ENCODE results near the gene CTNNB1. TPM values are rescaled to one million over a fixed set of nuclear protein-coding genes. Genes with fewer than 3 reads are reported as not detected.

CTNNB1 gene
- total and polyA plus RNA-seq, 2 of the 13 experiments (the other 11 are each of a cell fraction or from before 2014, with no cell fraction given), result 398 to 489 TPM

DNA sequence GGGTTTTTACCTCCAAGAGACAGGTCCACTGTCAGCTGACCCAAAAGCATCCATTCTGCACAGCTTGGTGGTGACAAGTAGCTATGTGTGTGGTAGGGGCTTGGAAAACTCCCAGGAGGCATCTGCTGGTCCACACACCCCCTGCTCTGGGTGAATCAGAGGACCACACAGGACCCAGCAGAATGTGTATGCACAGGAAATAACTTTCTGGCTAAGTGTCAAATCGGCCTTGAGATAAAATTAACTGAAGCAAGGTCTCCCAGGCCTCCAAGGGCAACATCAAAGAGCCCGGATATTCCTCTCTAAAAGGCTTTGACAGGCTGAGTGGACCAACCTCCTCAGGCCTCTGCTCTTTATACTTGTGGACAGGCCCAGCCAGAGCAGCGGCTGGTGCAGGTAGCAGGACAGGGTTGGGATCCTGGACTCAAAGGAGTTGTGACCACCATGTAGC, 66.5 kb downstream of the CTNNB1 start (continued):
- TF ChIP-seq SIX4 (CRISPR knock-in tag; IDR thresholded peaks at IDR 0.05), result peak; percentile 71; the same call in 1 of the 2 replicates
- TF ChIP-seq, protein P1, sequence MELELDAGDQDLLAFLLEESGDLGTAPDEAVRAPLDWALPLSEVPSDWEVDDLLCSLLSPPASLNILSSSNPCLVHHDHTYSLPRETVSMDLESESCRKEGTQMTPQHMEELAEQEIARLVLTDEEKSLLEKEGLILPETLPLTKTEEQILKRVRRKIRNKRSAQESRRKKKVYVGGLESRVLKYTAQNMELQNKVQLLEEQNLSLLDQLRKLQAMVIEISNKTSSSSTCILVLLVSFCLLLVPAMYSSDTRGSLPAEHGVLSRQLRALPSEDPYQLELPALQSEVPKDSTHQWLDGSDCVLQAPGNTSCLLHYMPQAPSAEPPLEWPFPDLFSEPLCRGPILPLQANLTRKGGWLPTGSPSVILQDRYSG (CRISPR knock-in tag; IDR thresholded peaks at IDR 0.05), result no peak
- TF ChIP-seq, protein P2, sequence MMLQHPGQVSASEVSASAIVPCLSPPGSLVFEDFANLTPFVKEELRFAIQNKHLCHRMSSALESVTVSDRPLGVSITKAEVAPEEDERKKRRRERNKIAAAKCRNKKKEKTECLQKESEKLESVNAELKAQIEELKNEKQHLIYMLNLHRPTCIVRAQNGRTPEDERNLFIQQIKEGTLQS (CRISPR knock-in tag; IDR thresholded peaks at IDR 0.05), result no peak
- no peak for TF ChIP-seq RBFOX2 (IDR thresholded peaks at IDR 0.05; ENCODE audit: low read depth, low read length)
- TF ChIP-seq ELF1 (CRISPR knock-in tag; IDR thresholded peaks at IDR 0.05), result no peak
- TF ChIP-seq, protein P3, sequence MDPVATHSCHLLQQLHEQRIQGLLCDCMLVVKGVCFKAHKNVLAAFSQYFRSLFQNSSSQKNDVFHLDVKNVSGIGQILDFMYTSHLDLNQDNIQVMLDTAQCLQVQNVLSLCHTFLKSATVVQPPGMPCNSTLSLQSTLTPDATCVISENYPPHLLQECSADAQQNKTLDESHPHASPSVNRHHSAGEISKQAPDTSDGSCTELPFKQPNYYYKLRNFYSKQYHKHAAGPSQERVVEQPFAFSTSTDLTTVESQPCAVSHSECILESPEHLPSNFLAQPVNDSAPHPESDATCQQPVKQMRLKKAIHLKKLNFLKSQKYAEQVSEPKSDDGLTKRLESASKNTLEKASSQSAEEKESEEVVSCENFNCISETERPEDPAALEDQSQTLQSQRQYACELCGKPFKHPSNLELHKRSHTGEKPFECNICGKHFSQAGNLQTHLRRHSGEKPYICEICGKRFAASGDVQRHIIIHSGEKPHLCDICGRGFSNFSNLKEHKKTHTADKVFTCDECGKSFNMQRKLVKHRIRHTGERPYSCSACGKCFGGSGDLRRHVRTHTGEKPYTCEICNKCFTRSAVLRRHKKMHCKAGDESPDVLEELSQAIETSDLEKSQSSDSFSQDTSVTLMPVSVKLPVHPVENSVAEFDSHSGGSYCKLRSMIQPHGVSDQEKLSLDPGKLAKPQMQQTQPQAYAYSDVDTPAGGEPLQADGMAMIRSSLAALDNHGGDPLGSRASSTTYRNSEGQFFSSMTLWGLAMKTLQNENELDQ (CRISPR knock-in tag; IDR thresholded peaks at IDR 0.05; ENCODE audit: borderline replicate concordance), result no peak
- TF ChIP-seq, protein P4, sequence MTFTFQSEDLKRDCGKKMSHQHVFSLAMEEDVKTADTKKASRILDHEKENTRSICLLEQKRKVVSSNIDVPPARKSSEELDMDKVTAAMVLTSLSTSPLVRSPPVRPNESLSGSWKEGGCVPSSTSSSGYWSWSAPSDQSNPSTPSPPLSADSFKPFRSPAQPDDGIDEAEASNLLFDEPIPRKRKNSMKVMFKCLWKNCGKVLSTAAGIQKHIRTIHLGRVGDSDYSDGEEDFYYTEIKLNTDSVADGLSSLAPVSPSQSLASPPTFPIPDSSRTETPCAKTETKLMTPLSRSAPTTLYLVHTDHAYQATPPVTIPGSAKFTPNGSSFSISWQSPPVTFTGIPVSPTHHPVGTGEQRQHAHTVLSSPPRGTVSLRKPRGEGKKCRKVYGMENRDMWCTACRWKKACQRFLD (CRISPR knock-in tag; IDR thresholded peaks at IDR 0.05; ENCODE audit: borderline replicate concordance), result no peak
- no peak for TF ChIP-seq HNRNPL (IDR thresholded peaks at IDR 0.05; ENCODE audit: low read depth, low read length)
- TF ChIP-seq FOXM1 (CRISPR knock-in tag; IDR thresholded peaks at IDR 0.05), result no peak
- TF ChIP-seq, protein P5, sequence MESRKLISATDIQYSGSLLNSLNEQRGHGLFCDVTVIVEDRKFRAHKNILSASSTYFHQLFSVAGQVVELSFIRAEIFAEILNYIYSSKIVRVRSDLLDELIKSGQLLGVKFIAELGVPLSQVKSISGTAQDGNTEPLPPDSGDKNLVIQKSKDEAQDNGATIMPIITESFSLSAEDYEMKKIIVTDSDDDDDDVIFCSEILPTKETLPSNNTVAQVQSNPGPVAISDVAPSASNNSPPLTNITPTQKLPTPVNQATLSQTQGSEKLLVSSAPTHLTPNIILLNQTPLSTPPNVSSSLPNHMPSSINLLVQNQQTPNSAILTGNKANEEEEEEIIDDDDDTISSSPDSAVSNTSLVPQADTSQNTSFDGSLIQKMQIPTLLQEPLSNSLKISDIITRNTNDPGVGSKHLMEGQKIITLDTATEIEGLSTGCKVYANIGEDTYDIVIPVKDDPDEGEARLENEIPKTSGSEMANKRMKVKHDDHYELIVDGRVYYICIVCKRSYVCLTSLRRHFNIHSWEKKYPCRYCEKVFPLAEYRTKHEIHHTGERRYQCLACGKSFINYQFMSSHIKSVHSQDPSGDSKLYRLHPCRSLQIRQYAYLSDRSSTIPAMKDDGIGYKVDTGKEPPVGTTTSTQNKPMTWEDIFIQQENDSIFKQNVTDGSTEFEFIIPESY (CRISPR knock-in tag; IDR thresholded peaks at IDR 0.05), result no peak
- no peak for TF ChIP-seq ONECUT2 (CRISPR knock-in tag; IDR thresholded peaks at IDR 0.05)
- TF ChIP-seq ZNF354B (CRISPR knock-in tag; IDR thresholded peaks at IDR 0.05), result no peak
- TF ChIP-seq NPAS2 (CRISPR knock-in tag; IDR thresholded peaks at IDR 0.05; ENCODE audit: borderline replicate concordance), result no peak
- TF ChIP-seq, protein P6, sequence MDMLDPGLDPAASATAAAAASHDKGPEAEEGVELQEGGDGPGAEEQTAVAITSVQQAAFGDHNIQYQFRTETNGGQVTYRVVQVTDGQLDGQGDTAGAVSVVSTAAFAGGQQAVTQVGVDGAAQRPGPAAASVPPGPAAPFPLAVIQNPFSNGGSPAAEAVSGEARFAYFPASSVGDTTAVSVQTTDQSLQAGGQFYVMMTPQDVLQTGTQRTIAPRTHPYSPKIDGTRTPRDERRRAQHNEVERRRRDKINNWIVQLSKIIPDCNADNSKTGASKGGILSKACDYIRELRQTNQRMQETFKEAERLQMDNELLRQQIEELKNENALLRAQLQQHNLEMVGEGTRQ (IDR thresholded peaks at IDR 0.05; ENCODE audit: low read depth, low read length), result no peak
- TF ChIP-seq, protein P6 (CRISPR knock-in tag; IDR thresholded peaks at IDR 0.05; ENCODE audit: borderline replicate concordance), result no peak
- TF ChIP-seq, protein P7, sequence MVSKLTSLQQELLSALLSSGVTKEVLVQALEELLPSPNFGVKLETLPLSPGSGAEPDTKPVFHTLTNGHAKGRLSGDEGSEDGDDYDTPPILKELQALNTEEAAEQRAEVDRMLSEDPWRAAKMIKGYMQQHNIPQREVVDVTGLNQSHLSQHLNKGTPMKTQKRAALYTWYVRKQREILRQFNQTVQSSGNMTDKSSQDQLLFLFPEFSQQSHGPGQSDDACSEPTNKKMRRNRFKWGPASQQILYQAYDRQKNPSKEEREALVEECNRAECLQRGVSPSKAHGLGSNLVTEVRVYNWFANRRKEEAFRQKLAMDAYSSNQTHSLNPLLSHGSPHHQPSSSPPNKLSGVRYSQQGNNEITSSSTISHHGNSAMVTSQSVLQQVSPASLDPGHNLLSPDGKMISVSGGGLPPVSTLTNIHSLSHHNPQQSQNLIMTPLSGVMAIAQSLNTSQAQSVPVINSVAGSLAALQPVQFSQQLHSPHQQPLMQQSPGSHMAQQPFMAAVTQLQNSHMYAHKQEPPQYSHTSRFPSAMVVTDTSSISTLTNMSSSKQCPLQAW (CRISPR knock-in tag; IDR thresholded peaks at IDR 0.05), result peak; percentile 60; the same call in 1 of the 2 replicates
- TF ChIP-seq, protein P8, sequence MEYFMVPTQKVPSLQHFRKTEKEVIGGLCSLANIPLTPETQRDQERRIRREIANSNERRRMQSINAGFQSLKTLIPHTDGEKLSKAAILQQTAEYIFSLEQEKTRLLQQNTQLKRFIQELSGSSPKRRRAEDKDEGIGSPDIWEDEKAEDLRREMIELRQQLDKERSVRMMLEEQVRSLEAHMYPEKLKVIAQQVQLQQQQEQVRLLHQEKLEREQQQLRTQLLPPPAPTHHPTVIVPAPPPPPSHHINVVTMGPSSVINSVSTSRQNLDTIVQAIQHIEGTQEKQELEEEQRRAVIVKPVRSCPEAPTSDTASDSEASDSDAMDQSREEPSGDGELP (IDR thresholded peaks at IDR 0.05; ENCODE audit: borderline replicate concordance, low read depth), result peak; percentile 51; the same call in 1 of the 2 replicates
- TF ChIP-seq ZNF451 (CRISPR knock-in tag; IDR thresholded peaks at IDR 0.05), result no peak

All from HepG2 (cell line).